Stimulated activated CD8-positive, alpha-beta memory T cell treated with anti-CD3 and anti-CD28 coated beads, Interleukin-4, amount 100 ng/mL, for 48 hours (primary cell): ENCODE data around the gene OPCML.

ENCODE experiments used
- DNase-seq: peaks from one replicate; pipeline ENCODE4 v3.0.0-alpha.2; 2020

The OPCML gene

DNA sequence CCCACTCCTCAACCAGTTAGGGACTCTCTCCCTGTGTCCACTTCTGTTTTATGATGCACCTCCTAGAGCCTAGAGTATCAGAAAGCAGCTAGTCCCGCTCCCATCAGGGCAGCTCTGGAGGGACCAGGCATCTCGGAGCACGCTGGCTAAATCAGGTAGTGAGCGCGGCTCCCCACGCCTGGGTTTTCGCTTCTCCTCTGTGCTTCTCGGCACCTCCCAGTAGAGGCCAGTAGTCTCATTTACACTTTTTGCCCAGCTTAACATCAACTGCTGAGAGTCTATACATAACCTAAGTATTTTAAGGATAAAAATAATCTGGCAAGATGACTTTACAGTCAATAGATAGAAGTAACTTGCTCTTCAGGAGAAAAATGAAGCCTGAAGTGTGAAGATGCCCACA lies 473.8 kb downstream of the OPCML start:
- no peak for DNase-seq

DNA sequence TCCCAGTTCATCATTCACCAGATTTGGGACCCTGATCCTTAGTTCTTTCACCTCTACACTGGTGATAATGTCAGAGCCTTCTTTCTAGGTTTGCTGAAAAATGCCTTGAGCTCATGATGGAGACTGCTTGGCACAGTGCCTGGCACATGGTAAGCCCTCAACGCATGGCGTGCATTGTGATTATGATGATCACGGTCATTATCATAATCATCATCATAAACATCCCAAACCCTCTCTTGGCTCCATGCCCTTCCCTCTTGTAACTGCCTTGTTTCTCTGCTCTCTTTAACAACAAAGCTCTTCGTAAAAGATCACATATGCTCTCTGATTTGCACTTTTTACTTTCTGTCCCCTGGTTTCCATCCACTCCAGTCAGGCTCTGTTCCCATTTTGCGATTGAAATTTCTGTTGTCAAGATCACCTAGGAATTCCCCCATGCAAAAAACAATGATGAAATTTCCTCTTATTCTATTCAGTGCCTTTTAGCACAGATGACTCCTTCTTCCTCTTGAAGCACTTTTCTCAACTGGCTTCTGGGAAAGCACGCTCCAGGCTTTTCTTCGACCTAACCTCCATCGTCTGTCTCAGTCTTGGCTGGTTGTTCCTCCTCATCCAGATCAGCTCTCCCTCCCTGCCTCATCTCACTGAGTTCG lies 479.1 kb downstream of the OPCML start:
- DNase-seq: no peak

DNA sequence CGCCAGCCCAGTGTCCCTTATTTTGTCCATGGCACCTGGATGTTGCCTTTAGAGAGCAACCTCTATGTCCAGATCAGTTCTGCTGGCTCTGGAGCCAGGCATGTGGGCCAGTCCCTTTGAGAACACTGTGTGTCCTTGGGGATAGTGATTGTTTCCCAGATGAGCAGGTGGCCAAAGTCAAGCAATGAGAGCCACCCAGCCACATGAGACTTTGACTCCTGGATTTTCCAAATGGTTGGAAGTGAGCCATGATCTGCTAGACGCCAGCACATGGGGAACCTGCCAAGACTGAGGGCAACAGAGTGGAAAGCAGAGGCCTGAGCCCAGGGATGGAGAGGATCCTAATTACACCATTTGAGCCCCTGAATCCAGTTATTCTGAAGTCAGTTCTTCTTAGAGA lies 479.8 kb downstream of the OPCML start:
- DNase-seq: no peak

DNA sequence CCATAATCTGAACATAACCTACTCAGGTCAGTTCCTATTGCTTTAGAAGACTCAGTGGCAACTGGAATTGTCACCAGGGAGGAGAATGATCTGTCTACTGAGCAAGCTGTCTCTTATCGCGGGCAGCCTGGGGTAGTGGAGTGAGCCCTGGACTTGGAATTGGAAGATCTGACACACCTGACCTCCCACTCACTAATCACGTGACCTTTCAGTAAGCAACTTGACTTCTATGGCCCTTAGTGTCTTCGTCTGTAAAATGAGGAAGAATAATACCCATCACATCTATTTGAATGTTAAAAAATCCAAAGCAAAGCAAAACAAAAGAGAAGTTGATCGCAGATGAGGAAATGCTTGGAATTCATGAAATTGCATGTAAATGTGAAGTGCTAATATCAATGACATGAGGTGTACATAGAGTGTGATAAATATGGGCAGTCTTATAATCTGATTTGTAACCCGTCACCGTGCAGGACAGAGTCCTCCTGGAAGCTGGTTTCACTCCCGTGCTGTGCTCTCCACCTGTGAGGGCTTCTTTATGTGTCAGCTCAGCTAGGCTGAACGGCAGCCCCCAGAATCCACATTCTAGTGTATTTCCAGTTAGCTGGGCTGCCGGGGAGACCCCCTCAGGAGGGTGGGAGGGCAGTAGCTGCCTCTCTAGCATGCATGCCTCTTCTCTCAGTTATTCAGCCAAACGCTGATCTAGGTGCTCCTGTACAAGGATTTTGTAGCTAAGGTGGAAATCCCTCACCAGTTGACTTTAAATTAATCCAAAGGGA lies 482.9 kb downstream of the OPCML start:
- DNase-seq: no peak

DNA sequence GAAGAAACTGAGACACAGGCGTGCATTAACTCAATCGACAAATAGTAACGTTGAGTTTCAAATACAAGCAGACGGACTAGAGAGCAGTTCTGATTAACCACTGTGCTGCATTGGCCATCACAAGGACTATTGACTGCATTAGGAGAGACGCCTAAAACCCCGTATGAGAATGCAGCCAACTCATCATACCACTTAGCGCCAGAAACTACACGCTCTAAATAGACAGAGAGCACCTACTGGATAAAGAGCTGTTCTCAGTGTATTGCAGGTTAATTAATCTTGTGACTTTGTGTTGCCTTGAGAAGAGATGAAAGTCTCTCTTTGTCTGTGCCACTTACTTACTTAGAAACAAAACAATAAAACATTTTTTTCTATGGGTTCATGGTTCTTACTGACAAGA lies 484.0 kb downstream of the OPCML start:
- DNase-seq: no peak

DNA sequence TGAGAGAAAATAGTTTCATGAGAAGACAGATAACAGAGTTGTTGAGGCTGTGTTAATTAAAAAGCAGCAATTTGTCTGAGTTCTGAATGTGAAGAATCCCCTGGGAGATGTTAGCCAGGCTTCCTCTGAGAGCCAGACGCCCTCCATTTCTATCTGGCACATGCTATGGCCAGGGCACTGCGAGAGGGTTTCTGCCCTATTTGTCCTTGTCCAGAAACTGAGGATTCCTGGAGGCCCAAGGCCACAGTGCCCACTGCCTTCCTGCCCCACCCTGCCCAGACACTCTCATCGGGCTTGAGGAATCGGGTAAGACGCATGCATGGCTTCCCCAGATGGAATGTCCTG lies 484.6 kb downstream of the OPCML start:
- no peak for DNase-seq

DNA sequence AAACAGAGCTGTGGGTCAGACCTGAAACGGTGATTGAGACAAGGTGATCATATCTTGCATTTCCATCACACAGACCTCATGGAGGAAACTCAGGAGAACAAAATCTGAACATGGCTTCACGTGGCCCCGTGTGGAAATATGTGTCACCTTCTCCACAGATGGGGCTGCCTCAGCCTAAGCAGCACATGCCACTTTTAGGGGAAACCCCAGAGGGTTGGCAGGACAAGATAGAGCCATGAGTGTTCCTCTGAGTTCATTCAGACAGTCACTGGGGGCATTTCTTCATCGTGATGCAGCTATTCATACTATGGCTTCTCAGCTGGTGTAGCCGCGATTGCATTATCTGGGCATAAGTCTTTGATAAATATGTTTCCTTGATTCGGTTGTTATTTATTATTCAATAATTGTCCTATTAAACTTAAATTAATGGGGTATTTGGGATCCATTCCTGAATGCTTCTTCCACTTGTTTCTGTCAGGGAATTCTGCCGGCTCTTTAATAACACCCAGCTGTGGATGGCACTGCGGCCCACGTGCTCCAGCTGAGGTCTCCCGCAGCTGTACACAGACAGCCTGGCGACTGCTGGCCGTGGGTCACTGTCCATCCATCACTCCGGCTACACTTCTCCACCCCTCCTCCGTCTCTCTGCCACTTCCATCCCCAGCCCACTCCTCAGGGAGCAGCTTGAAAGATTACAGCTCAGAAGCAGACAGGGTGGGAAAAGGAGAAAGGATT lies 485.1 kb downstream of the OPCML start:
- DNase-seq: no peak

DNA sequence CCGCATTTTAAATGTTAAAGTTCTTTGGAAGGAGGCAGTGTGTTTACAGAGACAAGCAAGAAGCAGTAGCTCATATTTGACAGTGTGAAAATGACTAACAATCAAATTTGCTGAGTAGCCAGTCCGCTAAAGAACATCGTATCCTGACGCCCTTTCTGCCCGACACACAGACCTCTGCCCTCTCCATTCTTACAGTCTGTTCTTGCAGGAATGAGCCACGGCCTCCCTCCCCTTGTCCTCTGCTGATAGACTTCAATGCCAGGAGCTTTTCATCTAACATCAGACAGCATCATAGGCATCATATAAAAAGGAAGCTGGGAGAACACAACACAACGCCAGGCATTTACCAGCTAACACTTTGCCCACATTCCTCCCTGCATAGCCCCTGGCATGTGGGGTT lies 486.0 kb downstream of the OPCML start:
- no peak for DNase-seq

DNA sequence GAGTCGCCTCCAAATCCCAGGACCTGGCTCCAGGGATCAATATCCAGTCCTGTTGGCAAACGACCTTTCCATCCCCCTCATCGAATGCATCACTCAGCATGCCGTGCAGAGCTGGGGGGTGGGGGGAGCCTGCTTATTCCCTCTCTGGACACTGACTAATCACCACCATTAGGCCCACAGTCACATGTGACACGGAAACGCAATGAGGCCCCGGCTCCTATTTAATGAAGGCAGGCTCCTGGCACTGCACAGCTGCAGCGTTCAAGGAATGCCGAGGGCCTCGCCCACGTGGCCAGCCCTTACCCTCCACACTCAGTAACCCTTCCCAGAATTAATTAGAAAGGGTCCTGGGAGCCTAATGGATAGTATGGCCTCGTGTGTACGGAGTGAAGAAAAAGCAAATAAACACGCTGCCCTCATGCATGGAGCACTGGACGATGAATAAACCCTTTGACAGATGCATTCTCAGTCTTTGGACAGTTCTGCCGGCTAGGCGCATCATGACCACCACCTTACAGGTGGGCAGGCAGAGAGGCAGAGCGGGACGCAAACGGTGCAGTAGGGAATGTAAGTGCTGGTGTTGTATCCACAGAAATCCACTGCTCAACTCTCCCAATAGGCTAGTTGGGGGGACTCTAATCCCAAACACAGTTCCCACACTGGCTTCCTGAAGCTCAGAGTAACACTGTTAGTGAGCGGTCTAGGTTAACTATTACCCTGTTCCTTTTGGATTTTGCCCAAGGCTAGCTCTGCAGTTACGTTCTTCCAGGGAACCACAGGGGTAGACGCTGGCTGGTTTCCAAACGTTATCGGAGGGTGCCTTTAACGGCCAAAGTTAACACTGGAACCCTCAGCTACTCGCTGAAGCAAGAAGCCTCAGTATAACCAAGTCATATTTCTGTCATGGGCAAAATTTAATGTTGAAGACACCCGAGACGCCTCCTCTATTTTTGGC lies 490.1 kb downstream of the OPCML start:
- DNase-seq: no peak

DNA sequence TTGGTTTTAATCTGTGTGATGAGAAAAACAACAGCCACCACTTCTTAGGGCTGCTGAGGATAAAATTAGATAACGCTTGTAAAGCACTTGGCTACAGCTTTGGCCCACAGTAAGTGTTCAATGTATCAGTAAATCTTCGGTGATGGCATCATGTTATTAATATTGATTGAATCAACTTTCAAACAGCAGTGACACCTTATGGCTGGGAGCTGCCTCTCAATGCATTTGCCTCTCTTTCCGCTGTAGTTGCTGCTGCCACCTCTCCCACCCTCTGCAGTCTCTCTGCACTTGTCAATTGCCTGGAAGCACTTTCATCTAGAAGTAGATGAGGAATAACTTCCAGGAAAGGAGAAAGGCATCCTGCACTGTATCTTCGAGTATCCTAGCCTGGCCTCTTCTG lies 491.1 kb downstream of the OPCML start:
- DNase-seq: no peak

DNA sequence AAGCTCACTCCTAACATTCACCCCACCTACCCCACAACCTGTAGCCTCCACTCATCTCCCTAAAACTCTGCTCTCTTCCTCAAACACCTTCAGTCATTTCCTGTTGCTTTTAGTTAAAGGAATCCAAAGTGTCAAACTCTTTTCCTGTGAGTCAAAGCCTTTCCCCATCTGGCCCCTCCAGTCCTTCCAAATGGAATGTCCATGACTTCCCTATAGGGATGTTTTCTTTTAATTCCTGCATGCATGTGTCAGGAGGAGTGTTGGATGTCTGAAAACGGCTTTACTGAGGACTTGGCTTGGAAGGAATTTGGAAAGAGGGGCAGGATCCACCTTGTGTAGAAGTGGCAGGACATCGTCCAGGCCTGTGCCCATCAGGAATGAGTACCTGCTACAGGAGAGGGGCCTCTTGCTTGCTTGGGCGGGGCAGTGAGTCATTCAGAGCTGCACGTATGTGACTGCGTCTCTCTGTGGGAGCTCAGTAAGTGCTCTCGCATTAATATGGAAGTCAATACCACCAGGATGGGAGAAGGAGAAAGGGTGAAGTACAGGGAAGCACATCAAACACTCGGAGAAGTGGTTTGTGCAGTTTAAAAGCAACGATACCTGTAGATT lies 491.9 kb downstream of the OPCML start:
- DNase-seq: no peak

DNA sequence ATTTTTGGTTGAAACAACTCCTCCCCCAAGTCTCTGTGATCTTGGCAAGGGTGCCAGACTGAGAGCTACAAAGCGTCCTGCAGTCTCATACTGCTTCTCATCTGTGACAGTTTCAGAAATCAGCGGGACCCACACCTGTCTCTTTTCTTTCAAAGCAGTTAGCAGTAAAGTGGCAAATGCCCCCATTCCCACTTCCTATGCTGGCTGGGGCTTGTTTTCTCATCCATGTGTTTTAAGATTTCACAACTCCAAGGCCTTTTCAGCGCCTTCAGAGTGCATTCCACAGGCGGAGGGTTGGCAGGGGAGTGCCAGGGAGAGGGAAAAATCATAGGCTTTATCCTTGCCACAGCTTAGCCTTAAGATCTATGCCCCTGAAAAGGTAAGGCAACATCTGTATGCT lies 493.5 kb downstream of the OPCML start:
- DNase-seq: no peak

DNA sequence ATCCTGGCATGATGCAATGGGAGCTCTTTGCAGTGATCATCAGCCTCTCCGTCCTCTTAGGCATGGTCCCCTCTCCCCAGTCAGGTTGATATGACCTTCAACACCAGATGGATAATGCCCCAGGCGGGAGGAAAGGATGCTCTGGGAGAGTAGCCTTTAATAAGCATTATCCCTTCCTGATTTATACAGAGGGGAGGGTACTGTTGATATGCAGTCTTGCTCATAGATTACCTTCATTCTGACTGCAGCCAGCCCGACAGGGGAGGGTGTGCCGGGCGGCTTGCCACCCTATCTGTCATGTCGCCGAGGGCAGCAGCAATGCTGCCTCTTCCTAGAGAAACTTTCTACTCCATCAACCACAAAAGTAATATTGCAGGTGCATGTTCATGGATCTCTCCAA lies 497.4 kb downstream of the OPCML start:
- DNase-seq: no peak

DNA sequence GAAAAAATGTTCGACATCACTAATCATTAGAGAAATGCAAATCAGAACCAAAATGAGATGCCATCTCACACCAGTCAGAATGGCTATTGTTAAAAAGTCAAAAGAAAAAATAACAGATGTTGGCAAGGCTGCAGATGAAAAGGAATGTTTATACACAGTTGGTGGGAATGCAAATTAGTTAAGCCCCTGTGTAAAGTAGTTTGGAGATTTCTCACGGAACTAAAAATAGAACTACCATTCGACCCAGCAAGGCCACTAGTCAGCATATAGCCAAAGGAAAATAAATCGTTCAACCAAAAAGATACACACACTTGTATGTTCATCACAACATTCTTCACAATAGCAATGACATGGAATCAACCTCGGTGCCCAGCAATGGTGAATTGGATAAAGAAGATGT lies 503.2 kb downstream of the OPCML start:
- DNase-seq: no peak

DNA sequence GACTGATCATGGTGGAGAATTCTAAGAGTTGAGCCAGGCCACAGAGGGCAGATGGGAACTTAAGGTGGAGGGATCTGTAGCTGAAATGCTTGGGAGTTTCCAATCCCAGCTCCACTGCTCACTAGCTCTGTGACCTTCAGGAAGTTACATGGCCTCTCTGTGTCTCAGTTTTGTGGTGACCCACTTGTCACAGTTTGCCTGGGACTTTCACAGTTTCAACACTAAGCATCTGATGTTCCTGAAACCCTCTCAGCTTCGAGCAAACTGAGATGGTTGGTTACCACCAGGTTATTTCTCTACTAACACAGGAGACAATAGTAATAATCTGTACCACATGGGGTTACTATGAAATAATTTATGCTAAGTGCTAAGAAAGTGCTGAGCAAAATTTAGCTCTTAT lies 505.3 kb downstream of the OPCML start:
- DNase-seq: no peak

DNA sequence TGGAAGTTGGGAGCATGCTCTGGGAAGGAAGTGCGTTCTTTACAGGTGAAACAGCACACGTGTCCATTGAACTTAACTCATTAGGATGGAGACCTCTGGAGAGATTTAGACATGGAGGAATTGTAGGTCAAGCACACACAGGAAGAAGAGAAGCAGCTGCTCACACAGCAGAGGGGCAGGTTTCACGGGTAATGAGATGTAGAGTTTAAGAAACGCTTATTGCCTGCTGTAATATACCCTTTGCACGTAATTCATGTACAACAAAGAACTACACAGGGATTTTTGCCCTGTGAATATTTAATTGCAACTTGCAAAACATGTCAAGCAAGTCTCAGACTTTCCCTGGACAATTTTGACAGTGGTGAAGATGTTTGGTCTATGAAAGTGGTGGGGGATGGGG lies 508.0 kb downstream of the OPCML start:
- DNase-seq: no peak

DNA sequence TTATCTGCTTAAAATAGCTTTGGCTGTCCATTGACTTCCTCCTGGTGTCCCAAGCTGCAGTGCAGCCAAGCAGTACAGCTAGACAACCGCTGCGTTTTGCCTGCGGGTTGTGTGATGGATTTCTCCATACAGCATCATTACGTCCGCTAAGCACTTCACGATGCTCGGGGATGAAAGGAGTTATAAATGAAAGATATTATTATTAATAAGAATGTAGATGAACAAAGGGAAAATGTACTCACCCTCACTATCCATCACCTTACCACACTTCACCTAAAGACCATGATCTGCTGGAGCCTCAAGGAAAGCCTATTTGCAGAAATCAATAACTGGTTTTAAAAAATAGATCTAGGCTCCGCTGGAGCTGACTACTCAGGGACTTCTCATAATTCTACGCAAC lies 509.1 kb downstream of the OPCML start:
- DNase-seq: no peak

DNA sequence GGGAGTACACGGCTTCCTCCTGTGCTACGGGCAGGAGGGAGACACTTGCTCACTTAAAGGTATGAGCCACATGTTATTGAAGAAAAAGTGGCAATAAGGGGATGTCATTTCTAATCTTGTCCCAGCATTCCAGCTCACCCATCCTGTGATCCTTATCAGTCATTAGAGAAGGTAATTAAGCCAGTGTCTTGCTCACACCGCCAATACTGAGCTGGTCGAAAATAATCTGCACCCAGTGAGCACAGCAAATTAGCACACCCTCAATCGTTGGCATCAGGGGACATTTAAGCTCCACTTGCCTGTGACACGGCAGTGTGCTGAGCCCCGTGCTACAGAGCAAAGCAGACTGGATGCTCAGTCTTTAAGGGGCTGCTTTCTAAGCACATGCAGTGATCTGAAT lies 510.7 kb downstream of the OPCML start:
- DNase-seq: no peak

DNA sequence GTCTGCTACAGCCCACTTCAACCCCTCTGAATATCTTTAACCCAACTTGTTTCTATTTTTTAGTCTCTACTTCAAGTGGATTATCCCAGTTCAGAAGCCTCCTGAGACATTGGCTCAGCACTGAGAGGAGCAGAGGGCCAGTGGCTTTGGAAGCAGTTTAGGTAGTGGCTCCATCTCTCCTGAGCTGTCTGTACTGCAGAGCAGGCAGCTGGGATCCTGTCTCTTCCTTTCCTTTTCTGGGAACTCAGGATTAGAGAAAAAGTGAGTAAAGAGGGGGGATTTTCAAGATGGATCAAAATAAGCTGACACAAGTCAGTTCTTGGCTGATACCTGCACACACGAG lies 512.0 kb downstream of the OPCML start:
- no peak for DNase-seq

DNA sequence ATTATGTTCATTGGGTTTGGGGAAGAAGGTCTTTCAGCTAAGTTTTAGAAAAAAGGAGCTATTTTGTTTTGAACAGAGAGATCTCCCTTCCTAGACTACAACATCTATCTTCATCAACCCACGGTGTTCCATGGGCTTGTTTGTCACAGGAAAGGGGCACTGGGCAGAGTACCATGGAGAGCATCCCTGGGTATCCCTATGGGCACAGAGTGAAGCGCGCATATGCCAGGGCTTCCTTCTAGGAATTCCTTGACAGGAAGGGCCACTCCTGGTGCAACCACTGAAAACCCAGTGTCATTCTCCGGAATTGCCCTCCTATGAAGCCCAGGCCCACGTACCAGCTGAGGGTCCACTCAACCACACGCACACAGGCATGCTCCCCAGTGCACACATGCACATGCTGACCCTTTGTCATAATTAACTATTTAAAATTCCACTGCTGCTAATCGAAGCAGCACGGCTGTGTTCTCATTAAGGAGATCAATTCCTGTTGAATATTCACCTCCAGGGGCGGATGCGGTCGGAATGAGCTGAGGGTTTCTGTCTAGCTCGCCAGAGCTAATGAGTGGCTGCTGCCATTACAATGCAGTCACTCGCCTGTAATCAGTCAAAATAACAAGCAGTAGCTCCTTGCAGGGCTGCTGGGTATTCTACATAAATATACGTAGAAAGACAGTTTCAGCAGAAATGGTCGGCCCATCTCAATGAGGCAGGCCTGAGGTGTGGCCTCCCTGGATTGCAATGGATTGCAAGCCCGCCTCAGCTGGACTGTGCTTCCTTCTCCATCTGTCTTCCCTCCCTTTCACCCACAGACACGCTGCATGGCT lies 512.5 kb downstream of the OPCML start:
- no peak for DNase-seq

DNA sequence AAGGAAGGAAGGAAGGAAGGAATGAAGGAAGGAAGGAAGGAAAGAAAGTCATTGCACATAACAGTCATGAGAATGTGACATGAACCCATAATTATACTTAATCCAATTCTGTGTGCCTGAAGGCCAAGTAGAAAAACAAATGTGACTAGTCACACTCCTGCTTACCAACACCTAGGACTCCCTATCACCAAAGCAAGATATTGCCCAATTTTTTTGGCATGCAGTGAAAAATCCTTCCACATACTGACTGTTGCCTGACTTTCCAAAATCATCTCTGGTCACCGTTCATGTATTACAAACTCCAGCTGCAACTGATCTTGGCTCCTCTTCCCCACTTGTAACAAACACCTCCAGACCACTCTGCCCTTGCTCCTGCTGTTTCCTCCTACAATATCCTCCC lies 516.8 kb downstream of the OPCML start:
- no peak for DNase-seq

DNA sequence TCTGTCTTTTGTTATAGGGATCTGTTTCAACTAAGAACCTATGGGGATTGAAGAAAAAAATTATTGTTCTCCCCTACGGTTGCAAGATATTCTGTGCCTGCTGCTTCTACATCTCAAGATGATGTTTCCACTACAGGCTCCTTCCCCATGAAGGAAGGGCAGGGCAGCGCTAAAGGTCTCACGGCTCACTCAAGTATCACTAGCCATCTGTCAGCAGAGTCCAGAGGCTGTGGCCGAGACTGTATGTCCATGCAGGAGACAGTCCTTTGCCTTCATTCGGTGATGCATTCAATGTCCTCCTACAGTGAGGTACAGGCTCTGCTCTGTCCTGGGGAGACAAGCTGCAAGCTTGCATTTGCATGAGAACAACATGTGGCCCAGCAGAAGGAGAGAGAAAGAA lies 518.0 kb downstream of the OPCML start:
- DNase-seq: no peak
